ENCODE measurements around the gene IL4I1.

DNA sequence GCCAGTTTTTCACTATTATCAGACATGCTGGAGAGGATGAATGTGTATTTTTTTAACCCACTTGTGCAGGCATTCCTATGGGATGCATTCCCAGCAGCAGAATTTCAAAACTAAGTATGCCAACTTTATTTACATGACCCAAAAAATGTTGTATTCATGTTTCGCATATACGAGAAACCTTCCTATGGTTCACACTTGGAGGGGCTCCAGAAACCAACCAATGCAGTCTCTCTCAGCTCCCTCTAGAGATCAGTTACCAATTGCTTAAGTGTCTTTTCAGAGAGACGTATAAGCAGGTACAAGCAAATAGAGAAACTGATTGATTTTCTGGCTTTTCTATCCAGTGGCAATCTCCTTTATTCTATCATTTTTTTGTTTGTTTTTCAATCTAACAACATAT lies 51.3 kb downstream of the IL4I1 start:
- TF ChIP-seq PAX5 (IDR thresholded peaks at IDR 0.05; ENCODE audit: insufficient read depth, low read length, severe bottlenecking) = no peak
- TF ChIP-seq POU2F2 (IDR thresholded peaks at IDR 0.05; ENCODE audit: low read depth, low read length) = no peak
- TF ChIP-seq POLR2A (IDR thresholded peaks at IDR 0.05; ENCODE audit: low read depth, low read length) = no peak
- TF ChIP-seq POLR2AphosphoS5 (IDR thresholded peaks at IDR 0.05; ENCODE audit: low read depth, low read length) = no peak
- no peak for TF ChIP-seq TAF1 (IDR thresholded peaks at IDR 0.05; ENCODE audit: low read depth, low read length)
- TF ChIP-seq SPI1 (IDR thresholded peaks at IDR 0.05; ENCODE audit: low read depth, low read length) = no peak
